ENCODE data around the gene DIS3L.

Gene DIS3L

GRCh38 chr15:66254951-66255676 lies 38.3 kb upstream of the DIS3L start:
- TF ChIP-seq TAF1 (IDR thresholded peaks at IDR 0.05; ENCODE audit: low read depth) (no peak), ZBTB7A (IDR thresholded peaks at IDR 0.05; ENCODE audit: low read depth) (no peak), TEAD4 (IDR thresholded peaks at IDR 0.05) (no peak), USF1 (IDR thresholded peaks at IDR 0.05) (no peak), CREB1 (IDR thresholded peaks at IDR 0.05; ENCODE audit: low read depth) (no peak), RAD21 (IDR thresholded peaks at IDR 0.05; ENCODE audit: low read depth) (no peak), REST (IDR thresholded peaks at IDR 0.05; ENCODE audit: low read depth) (no peak), MAX (IDR thresholded peaks at IDR 0.05) (no peak)

- TF ChIP-seq NFIC (IDR thresholded peaks at IDR 0.05) (no peak), TAF1 (IDR thresholded peaks at IDR 0.05; ENCODE audit: low read depth) (no peak), ZBTB7A (IDR thresholded peaks at IDR 0.05; ENCODE audit: low read depth) (no peak), REST (IDR thresholded peaks at IDR 0.05; ENCODE audit: low read depth) (no peak), CEBPB (IDR thresholded peaks at IDR 0.05) (no peak), EP300 (IDR thresholded peaks at IDR 0.05; ENCODE audit: borderline replicate concordance) (no peak), USF1 (IDR thresholded peaks at IDR 0.05) (no peak)
Observed at GRCh38 chr15:66256692-66257091, 36.7 kb upstream of the DIS3L start.

GRCh38 chr15:66261056-66261455 lies 32.3 kb upstream of the DIS3L start:
- no peak for TF ChIP-seq ZBTB7A (IDR thresholded peaks at IDR 0.05; ENCODE audit: low read depth)
- TF ChIP-seq MAX (IDR thresholded peaks at IDR 0.05), result no peak
- TF ChIP-seq FOXM1 (IDR thresholded peaks at IDR 0.05; ENCODE audit: borderline replicate concordance, low read depth), result no peak
- TF ChIP-seq TEAD4 (IDR thresholded peaks at IDR 0.05), result no peak
- TF ChIP-seq USF1 (IDR thresholded peaks at IDR 0.05), result no peak
- TF ChIP-seq REST (IDR thresholded peaks at IDR 0.05; ENCODE audit: low read depth), result no peak
- no peak for TF ChIP-seq TCF12 (IDR thresholded peaks at IDR 0.05; ENCODE audit: low read depth)

GRCh38 chr15:66264859-66265513 lies 28.4 kb upstream of the DIS3L start:
- TF ChIP-seq RAD21 (IDR thresholded peaks at IDR 0.05; ENCODE audit: low read depth) (no peak), TAF1 (IDR thresholded peaks at IDR 0.05; ENCODE audit: low read depth) (no peak), TEAD4 (IDR thresholded peaks at IDR 0.05) (no peak), CEBPB (IDR thresholded peaks at IDR 0.05) (no peak)
